ENCODE measurements around the gene CHST13. TPM values are rescaled to one million over a fixed set of nuclear protein-coding genes. Genes with fewer than 3 reads are reported as not detected.

Gene CHST13
- total RNA-seq, 2 donors from 2014 or later = 1.6 to 6.7 TPM

DNA sequence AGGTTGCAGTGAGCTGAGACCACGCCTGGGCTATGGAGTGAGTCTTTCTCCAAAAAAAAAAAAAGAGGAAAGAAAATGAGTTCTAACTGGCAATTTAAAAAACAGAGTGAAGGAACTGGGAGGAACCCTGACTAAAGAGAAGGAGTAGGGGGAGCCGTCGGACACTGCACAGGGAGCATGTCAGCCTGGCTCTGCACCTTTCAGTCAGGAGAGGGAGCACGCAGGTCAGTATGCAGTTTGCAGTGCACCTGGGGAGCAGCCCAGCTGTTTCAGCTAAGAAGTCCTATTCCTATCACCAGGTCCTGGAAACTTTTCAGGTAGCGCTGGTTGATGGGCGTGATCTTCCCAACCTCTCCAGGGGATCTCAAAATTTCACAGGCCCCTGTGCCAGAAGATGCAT lies 33.3 kb upstream of the CHST13 start:
- Mint-ChIP-seq H3K27ac (no peak overlapping the region), H3K27me3 (ENCODE audit: insufficient read depth) (no peaks in the 10 kb centered on the region), H3K4me1 (no peaks in the 10 kb centered on the region), H3K4me3 (no peak overlapping the region), H3K36me3 (ENCODE audit: low read depth) (no peaks in the 10 kb centered on the region), H3K9me3 (no peaks in the 10 kb centered on the region)
- Histone ChIP-seq H3K9ac (ENCODE audit: extremely low read depth, low read length, poor library complexity, severe bottlenecking) (no peak overlapping the region), H3K4me3 (ENCODE audit: low read length) (no peak overlapping the region), H3K27me3 (ENCODE audit: control insufficient read depth, insufficient read depth, low read length, poor library complexity, severe bottlenecking) (no peaks in the 10 kb centered on the region), H3K27ac (ENCODE audit: low read depth, low read length) (no peak overlapping the region), H3K9me3 (ENCODE audit: control insufficient read depth, low read length) (no peaks in the 10 kb centered on the region), H3K36me3 (ENCODE audit: control insufficient read depth, insufficient read depth, low read length) (no peaks in the 10 kb centered on the region), H3K4me1 (ENCODE audit: control insufficient read depth, insufficient read depth, low read length) (no peaks in the 10 kb centered on the region)
- DNase-seq = peak; percentile 67
- TF ChIP-seq, protein P1, sequence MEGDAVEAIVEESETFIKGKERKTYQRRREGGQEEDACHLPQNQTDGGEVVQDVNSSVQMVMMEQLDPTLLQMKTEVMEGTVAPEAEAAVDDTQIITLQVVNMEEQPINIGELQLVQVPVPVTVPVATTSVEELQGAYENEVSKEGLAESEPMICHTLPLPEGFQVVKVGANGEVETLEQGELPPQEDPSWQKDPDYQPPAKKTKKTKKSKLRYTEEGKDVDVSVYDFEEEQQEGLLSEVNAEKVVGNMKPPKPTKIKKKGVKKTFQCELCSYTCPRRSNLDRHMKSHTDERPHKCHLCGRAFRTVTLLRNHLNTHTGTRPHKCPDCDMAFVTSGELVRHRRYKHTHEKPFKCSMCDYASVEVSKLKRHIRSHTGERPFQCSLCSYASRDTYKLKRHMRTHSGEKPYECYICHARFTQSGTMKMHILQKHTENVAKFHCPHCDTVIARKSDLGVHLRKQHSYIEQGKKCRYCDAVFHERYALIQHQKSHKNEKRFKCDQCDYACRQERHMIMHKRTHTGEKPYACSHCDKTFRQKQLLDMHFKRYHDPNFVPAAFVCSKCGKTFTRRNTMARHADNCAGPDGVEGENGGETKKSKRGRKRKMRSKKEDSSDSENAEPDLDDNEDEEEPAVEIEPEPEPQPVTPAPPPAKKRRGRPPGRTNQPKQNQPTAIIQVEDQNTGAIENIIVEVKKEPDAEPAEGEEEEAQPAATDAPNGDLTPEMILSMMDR (conservative IDR thresholded peaks at IDR 0.05) = peak; percentile 66
- 77% methylated on average over 6 of the region's 6 CpGs for WGBS, 2 experiments (ENCODE audit: insufficient coverage in 1 of 2, insufficient read length in 1 of 2)

DNA sequence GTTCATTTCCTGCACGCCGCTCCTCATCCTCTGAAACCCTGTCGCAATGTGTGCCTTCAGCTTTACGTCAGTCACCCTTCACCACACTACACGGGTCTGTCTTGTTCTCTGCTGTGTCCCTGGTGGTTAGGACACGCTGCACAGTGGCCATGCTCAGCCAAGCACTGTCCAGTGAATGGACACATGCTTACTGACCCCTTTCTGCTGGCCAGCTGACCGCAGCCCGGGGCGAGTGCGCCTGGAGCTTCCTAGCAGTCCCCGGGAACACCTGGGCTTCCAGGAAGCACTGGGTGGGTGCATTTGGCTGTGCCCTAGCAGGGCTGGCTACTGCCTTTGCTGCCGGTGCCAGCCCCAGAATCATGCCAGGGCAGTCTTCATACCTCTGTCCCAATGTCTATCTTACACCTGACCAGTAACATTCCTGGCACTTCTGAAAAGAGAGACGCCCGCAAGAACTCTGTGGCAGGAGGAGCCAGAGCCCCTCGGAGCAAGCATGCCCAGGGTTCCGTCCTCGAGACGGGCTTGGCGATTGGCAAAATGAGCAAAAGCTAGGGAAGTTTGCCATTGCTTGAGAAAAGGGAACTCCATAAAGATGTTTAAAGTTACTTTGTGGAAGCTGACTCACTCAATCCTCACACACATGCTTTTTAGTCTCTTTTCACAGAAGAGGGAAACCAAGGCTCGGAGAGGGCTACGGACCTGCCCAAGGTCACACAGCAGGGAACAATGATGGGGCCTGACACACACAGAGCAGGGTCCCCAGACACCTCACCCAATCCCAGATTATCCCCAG lies 32.5 kb upstream of the CHST13 start:
- Mint-ChIP-seq H3K4me3 (no peak overlapping the region), H3K36me3 (ENCODE audit: low read depth) (no peaks in the 10 kb centered on the region)
- no peaks in the 10 kb centered on the region for H3K9me3 ChIP-seq (ENCODE audit: control insufficient read depth, low read length)

DNA sequence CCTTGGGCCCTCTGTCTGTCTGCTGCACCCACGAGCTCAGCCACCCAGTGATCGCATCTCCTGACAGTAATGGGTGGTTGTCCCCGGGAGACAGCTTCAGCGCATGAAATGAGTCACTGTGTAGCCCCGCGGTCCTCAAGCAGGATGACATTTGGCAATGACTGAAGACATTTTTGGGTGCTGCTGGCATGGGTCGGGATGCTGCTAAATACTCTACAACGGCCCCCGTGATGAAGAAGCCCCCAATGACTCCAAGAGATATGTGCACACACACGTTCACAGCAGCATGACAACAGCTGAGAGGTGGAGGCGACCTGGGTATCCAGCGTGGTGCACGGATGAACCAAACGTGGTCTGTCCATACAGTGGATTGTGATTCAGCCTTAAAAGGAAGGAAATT lies 30.9 kb upstream of the CHST13 start:
- 89 to 90% methylated on average over 14 of the region's 14 CpGs for WGBS, 2 experiments (ENCODE audit: insufficient coverage in 1 of 2, insufficient read length in 1 of 2)
- Mint-ChIP-seq H3K27ac (no peak overlapping the region), H3K9me3 (no peaks in the 10 kb centered on the region), H3K36me3 (ENCODE audit: low read depth) (no peaks in the 10 kb centered on the region), H3K27me3 (ENCODE audit: insufficient read depth) (no peaks in the 10 kb centered on the region), H3K4me3 (no peak overlapping the region), H3K4me1 (no peaks in the 10 kb centered on the region)
- TF ChIP-seq, protein P1 (conservative IDR thresholded peaks at IDR 0.05) = no peak
- no peaks in the 10 kb centered on the region for H3K9me3 ChIP-seq (ENCODE audit: control insufficient read depth, low read length)
- H3K27ac ChIP-seq (ENCODE audit: low read depth, low read length) = no peak overlapping the region
- H3K36me3 ChIP-seq (ENCODE audit: control insufficient read depth, insufficient read depth, low read length) = no peaks in the 10 kb centered on the region
- no peaks in the 10 kb centered on the region for H3K4me1 ChIP-seq (ENCODE audit: control insufficient read depth, insufficient read depth, low read length)
- no peak for DNase-seq
- H3K27me3 ChIP-seq (ENCODE audit: control insufficient read depth, insufficient read depth, low read length, poor library complexity, severe bottlenecking) = no peaks in the 10 kb centered on the region
- H3K9ac ChIP-seq (ENCODE audit: extremely low read depth, low read length, poor library complexity, severe bottlenecking) = no peak overlapping the region
- H3K4me3 ChIP-seq (ENCODE audit: low read length) = no peak overlapping the region

More for the DNA sequence above, 32.5 kb upstream of the CHST13 start:
- 87 to 93% methylated on average over 14 to 21 of the region's 21 CpGs for WGBS, 2 experiments (ENCODE audit: insufficient coverage in 1 of 2, insufficient read length in 1 of 2)
- Histone ChIP-seq H3K9ac (ENCODE audit: extremely low read depth, low read length, poor library complexity, severe bottlenecking) (no peak overlapping the region), H3K27me3 (ENCODE audit: control insufficient read depth, insufficient read depth, low read length, poor library complexity, severe bottlenecking) (no peaks in the 10 kb centered on the region), H3K36me3 (ENCODE audit: control insufficient read depth, insufficient read depth, low read length) (no peaks in the 10 kb centered on the region), H3K4me3 (ENCODE audit: low read length) (no peak overlapping the region), H3K27ac (ENCODE audit: low read depth, low read length) (no peak overlapping the region), H3K4me1 (ENCODE audit: control insufficient read depth, insufficient read depth, low read length) (no peaks in the 10 kb centered on the region)
- H3K4me1 Mint-ChIP-seq = no peaks in the 10 kb centered on the region
- H3K27me3 Mint-ChIP-seq (ENCODE audit: insufficient read depth) = no peaks in the 10 kb centered on the region
- no peaks in the 10 kb centered on the region for H3K9me3 Mint-ChIP-seq
- TF ChIP-seq, protein P1 (conservative IDR thresholded peaks at IDR 0.05) = no peak
- no peak for DNase-seq
- H3K27ac Mint-ChIP-seq = no peak overlapping the region
